ENCODE results near the gene APOL3.
"Not testable (repeated sequence)": the region's sequence is repeated elsewhere in the genome, so short reads cannot be mapped to it uniquely, and the experiment has no call there.

The APOL3 gene, protein sequence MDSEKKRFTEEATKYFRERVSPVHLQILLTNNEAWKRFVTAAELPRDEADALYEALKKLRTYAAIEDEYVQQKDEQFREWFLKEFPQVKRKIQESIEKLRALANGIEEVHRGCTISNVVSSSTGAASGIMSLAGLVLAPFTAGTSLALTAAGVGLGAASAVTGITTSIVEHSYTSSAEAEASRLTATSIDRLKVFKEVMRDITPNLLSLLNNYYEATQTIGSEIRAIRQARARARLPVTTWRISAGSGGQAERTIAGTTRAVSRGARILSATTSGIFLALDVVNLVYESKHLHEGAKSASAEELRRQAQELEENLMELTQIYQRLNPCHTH

DNA sequence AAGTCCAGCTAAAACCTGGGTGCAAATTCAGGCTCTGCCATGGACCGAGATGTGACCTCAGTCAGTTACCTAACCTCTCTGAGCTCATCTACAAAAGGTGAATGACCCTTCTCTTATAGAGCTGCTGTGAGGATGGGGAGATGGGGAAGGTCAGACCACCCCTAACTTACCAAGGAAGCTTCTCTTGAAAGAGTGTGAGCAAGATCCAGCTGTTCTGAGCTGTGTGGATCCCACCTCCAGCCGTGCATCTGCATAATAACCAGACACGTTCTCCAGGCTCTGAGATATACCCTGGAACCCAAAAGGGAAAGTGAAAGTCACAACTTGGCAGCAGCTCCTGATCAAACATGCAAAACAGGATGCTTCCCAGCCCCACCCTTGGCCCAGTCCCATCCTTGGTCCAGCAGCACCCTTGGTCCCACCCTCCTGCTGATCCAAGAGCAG lies at the start of gene APOL3:
APOL3 (minus strand) TSS at position 257 of the 444 bp plus-strand sequence. CDS start 11,700 bp downstream, outside the sequence.
- no peaks in the 10 kb centered on the region for H3K9me2 ChIP-seq (replicated peaks; ENCODE audit: low read depth, low read length)
- no peaks in the 10 kb centered on the region for H3K27me3 ChIP-seq (ENCODE audit: insufficient read depth, low read length, poor library complexity, severe bottlenecking)
- H3F3A ChIP-seq (ENCODE audit: low read depth), result peaks cover 13% of the 10 kb centered on the region; the same call in 1 of the 2 replicates
- peaks cover 96% of the 10 kb centered on the region for H3K4me1 ChIP-seq (ENCODE audit: insufficient read depth, low read length, poor library complexity, severe bottlenecking)
- no peaks in the 10 kb centered on the region for H4K20me1 ChIP-seq (ENCODE audit: insufficient read depth, low read length, poor library complexity, severe bottlenecking)
- H3K4me2 ChIP-seq (ENCODE audit: low read depth, low read length, poor library complexity, severe bottlenecking), result peak within 1 kb of the TSS; percentile 74
- H3K4me3 ChIP-seq (ENCODE audit: low read length, poor library complexity, severe bottlenecking), result peak within 1 kb of the TSS; percentile 59
- H3K79me2 ChIP-seq (ENCODE audit: insufficient read depth, low read length), result peaks cover 9% of the 10 kb centered on the region; the same call in 1 of the 2 replicates
- no peaks in the 10 kb centered on the region for H3K36me3 ChIP-seq (ENCODE audit: insufficient read depth, low read length)
- H3K9me3 ChIP-seq (ENCODE audit: insufficient read depth, low read depth, low read length), result no peaks in the 10 kb centered on the region
- H2AFZ ChIP-seq (ENCODE audit: low read length), result no peak within 1 kb of the TSS
- TF ChIP-seq, protein P1, sequence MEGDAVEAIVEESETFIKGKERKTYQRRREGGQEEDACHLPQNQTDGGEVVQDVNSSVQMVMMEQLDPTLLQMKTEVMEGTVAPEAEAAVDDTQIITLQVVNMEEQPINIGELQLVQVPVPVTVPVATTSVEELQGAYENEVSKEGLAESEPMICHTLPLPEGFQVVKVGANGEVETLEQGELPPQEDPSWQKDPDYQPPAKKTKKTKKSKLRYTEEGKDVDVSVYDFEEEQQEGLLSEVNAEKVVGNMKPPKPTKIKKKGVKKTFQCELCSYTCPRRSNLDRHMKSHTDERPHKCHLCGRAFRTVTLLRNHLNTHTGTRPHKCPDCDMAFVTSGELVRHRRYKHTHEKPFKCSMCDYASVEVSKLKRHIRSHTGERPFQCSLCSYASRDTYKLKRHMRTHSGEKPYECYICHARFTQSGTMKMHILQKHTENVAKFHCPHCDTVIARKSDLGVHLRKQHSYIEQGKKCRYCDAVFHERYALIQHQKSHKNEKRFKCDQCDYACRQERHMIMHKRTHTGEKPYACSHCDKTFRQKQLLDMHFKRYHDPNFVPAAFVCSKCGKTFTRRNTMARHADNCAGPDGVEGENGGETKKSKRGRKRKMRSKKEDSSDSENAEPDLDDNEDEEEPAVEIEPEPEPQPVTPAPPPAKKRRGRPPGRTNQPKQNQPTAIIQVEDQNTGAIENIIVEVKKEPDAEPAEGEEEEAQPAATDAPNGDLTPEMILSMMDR (conservative IDR thresholded peaks at IDR 0.05; ENCODE audit: low read length), result no peak
- TF ChIP-seq EZH2phosphoT487 (IDR thresholded peaks at IDR 0.05; ENCODE audit: borderline replicate concordance), result no peak
- H3K9ac ChIP-seq (ENCODE audit: low read depth, low read length, poor library complexity, severe bottlenecking), result peak within 1 kb of the TSS; percentile 60

GRCh38 chr22:36210224-36210623 lies 49.7 kb upstream of the APOL3 start:
- H3F3A ChIP-seq (ENCODE audit: low read depth), result no peaks in the 10 kb centered on the region
- H3K4me2 ChIP-seq (ENCODE audit: low read depth, low read length, poor library complexity, severe bottlenecking), result no peak overlapping the region
- no peak overlapping the region for H2AFZ ChIP-seq (ENCODE audit: low read length)
- no peaks in the 10 kb centered on the region for H3K27me3 ChIP-seq (ENCODE audit: insufficient read depth, low read length, poor library complexity, severe bottlenecking)
- peaks cover 18% of the 10 kb centered on the region for H3K4me1 ChIP-seq (ENCODE audit: insufficient read depth, low read length, poor library complexity, severe bottlenecking)
- H3K36me3 ChIP-seq (ENCODE audit: insufficient read depth, low read length), result no peaks in the 10 kb centered on the region
- H3K9ac ChIP-seq (ENCODE audit: low read depth, low read length, poor library complexity, severe bottlenecking), result no peak overlapping the region
- H4K20me1 ChIP-seq (ENCODE audit: insufficient read depth, low read length, poor library complexity, severe bottlenecking), result no peaks in the 10 kb centered on the region
- no peak overlapping the region for H3K4me3 ChIP-seq (ENCODE audit: low read length, poor library complexity, severe bottlenecking)
- H3K9me2 ChIP-seq (replicated peaks; ENCODE audit: low read depth, low read length), result no peaks in the 10 kb centered on the region
- 0 out of 2 replicates have a peak, but pooled peaks cover 8% of the 10 kb centered on the region for H3K9me3 ChIP-seq (ENCODE audit: insufficient read depth, low read depth, low read length)
- H3K79me2 ChIP-seq (ENCODE audit: insufficient read depth, low read length), result no peaks in the 10 kb centered on the region
- TF ChIP-seq EZH2phosphoT487 (IDR thresholded peaks at IDR 0.05; ENCODE audit: borderline replicate concordance), result no peak
- TF ChIP-seq, protein P1 (conservative IDR thresholded peaks at IDR 0.05; ENCODE audit: low read length), result no peak

DNA sequence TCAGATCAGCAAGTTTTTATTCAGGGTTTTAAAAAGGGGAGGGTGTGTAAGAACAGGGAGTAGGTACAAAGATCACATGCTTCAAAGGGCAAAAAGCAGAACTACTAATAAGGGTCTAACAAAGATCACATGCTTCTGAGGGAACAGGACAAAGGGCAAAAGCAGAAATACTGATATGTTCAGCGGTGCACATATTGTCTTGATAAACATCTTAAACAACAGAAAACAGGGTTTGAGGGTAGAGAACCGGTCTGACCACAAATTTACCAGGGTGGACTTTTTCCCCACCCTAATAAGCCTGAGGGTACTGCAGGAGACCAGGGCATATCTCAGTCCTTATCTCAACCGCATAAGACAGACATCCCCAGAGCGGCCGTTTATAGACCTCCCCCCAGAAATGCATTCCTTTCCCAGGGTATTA lies 48.9 kb upstream of the APOL3 start:
- not testable (repeated sequence) for H3K4me3 ChIP-seq (ENCODE audit: low read length, poor library complexity, severe bottlenecking); H3K9ac ChIP-seq (ENCODE audit: low read depth, low read length, poor library complexity, severe bottlenecking); H3K9me2 ChIP-seq (replicated peaks; ENCODE audit: low read depth, low read length); H3K4me2 ChIP-seq (ENCODE audit: low read depth, low read length, poor library complexity, severe bottlenecking); H3K79me2 ChIP-seq (ENCODE audit: insufficient read depth, low read length); H3K36me3 ChIP-seq (ENCODE audit: insufficient read depth, low read length); H3F3A ChIP-seq (ENCODE audit: low read depth); H3K9me3 ChIP-seq (ENCODE audit: insufficient read depth, low read depth, low read length); H2AFZ ChIP-seq (ENCODE audit: low read length); H4K20me1 ChIP-seq (ENCODE audit: insufficient read depth, low read length, poor library complexity, severe bottlenecking); H3K27me3 ChIP-seq (ENCODE audit: insufficient read depth, low read length, poor library complexity, severe bottlenecking)
- H3K4me1 ChIP-seq (ENCODE audit: insufficient read depth, low read length, poor library complexity, severe bottlenecking), result peaks cover 18% of the 10 kb centered on the region
